GM18861 (cell line): ENCODE data around the gene ATP8B1.

Experiments
- ATAC-seq: cut with Tn5 transposase; IDR thresholded peaks from one replicate; pipeline ENCODE4 v1.9.1; 2021; ENCODE audit not compliant: unreplicated experiment

The ATP8B1 gene

DNA sequence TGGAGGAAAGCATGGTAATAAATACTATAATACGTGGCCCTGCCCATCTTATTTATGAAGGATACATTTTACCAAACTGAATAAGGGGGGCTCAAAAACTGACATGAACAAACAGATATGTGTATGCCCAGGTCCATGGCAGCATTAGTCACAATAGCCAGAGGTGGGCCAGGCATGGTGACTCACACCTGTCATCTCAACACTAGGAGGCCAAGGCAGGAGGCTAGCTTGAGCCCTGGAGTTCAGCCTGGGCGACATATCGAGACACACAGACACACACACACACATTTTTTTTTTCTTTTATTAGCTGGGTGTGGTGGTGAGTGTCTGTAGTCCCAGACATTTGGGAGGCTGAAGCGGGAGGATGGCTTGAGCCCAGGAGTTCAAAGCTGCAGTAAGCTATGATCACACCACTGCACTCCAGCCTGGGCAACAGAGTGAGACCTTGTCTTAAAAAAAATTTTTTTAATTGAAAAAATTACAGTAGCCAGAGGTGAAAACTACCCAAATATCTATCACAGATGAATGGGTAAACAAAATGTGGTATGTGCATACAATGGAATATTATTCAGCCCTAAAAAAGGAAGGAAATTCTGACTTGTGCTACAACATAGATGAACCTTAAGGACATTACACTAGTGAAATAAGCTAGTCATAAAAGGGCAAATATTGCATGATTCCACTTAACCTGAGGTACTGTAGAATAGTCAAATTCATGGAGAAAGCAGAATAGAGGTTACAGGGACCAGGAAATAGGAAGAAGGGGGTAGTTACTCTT lies 8.0 kb downstream of the ATP8B1 start:
- no peak for ATAC-seq

DNA sequence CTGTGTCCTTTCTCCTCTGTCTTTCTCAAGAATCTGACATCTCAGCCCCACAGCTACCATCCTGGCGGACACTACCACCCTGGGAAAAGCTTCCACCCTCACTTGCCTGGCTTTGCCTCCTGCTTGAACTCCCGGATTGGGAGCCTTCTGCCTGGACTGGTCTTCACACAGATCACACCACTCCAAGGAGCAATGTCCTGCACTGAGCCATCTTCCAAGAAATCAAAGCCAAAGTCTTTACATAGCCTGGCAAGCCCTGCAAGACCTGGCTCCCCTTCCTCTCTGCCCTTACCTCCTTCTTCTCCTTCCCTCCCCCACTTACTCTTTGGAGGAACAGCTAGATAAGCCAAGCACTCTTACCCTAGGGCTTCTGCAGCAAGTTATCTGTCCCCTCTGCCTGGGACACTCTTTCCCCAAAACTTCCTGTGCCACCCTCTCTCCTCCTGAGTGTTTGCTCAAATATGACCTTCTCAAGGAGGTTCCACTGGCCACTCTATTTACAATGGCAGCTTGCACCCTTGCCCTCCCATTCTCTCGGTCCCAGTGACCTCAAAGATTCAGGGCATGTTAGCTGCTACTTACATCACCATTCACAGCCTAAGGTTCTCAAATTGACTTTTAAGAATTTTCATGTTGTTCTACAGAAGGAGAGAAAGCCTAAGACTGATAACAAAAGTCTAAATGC lies 9.7 kb downstream of the ATP8B1 start:
- ATAC-seq = no peak

DNA sequence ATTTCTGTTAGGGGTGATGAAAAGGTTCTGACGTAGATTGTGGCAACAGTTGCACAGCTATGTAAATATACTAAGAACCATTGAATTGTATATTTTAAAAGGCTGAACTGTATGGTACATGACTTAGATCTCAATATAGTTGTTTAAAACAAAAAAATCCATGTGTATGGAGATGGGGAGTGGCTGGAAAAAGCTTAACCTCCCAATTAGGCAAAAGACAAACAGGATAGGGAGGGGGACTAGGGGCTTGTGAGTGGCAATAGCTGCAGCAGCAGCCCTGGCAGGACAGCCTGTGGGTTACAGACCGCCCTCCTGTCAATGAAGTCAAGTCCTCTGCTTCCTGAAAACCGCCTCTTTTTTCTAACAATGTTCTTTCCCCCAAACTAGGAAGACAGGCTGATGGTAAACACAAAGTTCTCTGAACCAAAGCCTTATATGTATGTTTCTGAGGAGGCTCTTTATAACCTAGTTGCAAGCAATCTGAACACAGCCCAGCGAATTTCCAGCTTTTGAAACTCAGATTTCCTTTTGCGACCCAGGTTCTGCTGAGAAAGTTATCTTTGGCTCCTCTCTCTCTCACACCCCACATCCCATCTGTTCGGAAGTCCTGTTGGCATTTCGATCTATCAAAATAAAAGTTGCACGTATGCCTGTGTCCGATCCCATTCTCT lies 10.3 kb downstream of the ATP8B1 start:
- ATAC-seq = no peak

DNA sequence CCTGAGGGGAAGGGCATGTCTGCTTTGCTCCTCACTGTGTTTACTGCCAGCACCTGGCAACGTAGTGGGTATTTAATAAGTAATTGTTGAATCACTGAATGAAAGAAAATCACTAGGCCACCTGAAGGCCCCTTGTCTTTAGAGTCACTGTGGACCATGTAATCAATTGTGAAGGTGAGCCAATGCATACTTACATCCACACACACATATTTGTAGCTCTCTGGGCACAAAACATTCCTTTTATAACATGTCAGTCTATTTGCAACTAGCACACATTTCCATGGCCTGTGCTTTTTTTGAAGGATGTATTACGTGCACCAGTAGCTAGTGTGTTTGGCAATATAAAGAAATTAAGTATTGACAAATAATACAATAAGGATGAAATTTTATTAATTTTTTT lies 11.2 kb downstream of the ATP8B1 start:
- ATAC-seq = no peak

DNA sequence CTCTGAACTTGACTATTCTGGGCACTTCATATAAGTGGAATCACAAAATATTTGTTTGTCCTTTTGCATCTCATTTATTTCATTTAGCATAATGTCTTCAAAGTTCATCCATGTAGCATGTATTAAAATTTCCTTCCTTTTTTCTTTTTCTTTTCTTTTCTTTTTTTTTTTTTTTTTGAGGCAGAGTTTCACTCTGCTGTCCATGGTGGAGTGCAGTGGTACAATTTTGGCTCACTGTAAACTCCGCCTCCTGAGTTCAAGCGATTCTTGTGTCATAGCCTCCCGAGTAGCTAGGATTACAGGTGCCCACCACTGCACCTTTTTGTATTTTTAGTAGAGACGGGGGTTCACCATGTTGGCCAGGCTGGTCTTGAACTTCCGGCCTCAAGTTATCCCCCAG lies 11.9 kb downstream of the ATP8B1 start:
- ATAC-seq = no peak

DNA sequence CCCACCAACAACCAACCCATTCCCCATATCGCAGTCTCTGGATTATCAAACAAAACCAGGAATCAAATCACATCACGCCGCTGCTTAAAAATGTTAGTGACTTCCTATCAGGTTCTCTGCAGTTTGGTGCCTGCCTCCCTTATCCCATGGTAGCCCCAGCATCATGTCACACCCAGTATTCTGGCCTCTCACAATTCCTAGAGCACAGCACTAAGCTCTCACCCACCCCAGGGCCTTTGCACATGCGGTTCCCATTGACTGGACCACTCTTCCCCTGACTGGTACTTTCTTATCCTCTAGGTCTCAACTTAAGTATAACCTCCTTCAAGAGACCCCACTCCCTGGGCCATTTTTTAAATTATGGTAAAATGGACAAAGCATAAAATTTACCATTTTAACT lies 12.8 kb downstream of the ATP8B1 start:
- no peak for ATAC-seq

DNA sequence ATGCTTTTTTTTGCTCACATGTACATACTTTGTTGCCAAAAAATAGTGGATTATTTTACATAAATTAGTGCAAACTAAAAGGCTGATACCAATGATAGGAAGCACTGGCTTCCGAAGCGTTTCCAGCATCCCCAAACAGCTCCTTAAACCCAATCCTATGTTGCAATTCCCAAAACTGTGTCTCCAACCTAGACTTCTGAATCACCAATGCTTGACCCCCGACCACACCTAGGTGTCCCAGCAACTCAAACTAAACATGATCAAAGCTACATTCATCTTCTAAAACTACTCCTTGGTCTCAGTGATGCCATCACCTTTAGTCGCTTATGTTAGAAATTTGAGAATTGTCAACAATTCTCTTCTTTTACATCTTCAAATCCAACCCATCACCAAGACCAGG lies 13.4 kb downstream of the ATP8B1 start:
- ATAC-seq = no peak

DNA sequence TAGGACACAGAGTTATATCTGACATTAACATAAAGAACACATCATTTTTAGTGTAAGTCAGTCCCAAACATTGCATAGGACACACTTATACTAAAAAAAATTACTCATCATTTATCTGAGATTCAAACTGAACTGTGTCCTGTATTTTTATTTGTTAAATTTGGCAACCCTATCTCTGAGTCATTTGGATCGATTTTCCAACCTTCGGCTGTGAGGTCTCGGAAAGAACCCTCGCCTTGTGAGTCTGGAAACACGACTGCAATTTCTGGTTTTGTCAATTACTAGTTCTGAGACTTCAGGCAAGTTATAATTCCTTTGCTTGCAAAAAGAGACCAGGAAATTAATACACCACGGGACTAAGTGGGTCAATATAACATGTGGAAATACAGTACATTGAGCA lies 14.0 kb downstream of the ATP8B1 start:
- no peak for ATAC-seq

DNA sequence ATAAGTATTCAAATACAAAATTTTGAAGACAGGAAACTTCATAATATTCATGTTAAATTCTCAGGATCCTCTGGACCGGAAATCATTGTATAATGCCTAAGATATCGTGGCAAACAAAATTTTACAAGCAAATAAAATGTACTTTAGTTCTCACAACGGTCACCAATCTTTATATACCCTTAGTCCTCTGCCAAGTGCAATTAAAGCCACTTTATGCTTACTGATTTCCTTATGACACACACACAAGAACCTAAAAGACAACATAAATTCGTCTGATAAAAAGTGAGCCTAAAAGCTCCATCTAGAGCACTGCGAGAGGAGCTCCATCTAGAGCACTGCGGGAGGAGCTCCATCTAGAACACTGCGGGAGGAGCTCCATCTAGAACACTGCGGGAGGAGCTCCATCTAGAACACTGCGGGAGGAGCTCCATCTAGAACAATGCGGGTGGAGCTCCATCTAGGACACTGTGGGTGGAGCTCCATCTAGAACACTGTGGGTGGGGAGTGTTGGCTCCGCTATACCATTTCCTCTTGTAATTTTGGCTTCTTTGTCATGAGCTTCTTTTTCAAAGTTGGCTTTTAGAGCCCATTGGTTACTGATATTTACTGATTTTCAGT lies 15.9 kb downstream of the ATP8B1 start:
- no peak for ATAC-seq

DNA sequence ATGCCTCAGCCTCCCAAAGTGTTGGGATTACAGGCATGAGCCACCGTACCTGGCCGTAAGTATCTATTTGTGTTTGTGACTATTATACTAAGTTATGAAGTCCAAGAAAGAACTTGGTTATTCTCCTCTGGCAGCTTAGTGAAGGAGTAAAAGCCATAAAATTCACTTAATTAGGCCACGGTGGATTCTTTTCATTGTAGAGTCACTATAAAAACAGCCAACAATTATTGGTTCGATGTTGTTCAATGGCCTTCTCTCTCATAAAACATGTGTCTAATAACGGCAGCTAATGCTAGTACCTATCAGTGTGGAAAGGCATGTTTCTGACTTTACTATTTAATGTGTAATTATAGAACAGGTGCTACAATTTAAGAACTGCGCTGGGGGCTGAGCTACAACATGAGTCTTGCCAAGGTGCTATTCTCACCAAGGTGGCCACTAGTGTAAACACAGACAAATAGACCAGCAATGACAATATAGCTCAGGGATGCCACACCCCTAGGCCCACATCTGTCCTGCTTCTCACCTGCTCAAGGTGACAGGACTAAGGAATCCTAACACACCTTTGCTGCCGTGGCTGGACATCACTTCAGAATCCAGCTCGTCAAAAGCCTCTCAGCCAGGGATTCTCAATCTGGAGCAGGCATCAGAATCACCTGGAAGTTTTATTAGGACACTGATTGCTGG lies 17.2 kb downstream of the ATP8B1 start:
- no peak for ATAC-seq

DNA sequence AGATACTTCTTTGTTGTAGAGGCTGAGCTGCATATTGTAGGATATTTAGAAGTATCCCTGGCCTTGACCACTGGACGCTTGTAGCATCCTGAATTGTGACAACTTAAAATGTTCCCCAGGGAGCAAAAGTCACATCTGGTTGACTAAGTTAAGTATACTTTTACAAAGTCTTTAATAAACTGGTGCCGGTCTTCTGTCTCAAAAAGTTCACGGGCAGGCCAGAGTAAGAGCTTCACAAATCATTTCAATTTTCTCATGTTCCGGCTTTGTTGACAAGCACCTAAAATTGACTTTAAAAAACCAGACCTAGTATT lies 18.4 kb downstream of the ATP8B1 start:
- no peak for ATAC-seq

DNA sequence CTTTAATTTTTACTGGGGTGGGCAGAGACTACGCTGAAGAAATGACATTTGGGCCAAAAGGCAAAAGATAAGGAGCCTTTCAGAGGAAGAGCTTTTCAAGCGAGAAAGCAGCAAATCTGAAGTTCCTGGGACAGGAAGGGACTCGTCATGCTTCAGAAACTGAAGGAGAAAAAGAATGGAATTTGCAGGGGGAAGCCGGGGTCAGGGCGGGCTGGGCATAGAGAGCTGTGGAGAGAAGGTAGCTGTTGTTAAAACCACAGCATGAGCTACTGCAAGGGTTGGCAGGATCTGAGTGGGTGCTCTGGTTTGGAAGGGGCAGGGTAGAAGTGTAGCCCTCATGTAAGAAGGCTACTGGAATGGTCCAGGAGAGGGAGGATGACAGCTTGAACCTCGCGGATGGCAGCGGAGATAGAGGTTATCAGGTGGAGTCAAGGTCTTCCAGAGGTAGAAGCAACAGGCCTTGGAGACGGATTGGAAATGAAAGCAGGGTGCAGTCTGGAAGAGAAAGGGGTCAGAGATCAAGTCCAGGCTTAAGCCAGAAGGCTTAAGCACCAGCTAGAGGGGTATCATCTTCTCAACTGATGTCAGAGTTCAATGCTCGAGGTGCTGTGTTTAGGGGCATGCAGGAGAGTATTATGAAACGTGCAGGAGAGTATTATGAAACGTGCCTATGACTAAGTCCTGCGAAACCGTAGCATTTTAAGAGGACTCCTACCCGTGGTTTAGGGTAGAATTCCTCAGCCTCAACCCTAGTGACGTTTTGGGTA lies 18.9 kb downstream of the ATP8B1 start:
- no peak for ATAC-seq

DNA sequence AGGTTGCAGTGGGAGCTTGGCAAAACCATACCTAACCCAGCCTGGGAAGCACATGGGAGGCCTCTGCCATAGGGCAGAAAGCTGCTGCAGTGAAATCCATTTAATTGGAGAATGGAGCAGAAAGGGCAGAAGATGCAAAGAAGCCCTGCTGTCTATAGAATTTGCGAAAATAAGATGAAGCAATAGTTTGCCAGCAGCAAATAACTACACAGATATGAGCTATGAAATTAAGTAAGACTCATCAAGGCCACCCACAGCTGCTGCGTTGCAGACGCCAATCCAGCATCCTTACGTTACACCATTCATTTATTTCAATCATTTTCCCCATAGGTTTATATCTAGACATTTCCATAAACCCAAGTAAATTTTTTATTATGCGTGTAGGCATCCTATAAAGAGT lies 21.1 kb downstream of the ATP8B1 start:
- ATAC-seq = no peak

DNA sequence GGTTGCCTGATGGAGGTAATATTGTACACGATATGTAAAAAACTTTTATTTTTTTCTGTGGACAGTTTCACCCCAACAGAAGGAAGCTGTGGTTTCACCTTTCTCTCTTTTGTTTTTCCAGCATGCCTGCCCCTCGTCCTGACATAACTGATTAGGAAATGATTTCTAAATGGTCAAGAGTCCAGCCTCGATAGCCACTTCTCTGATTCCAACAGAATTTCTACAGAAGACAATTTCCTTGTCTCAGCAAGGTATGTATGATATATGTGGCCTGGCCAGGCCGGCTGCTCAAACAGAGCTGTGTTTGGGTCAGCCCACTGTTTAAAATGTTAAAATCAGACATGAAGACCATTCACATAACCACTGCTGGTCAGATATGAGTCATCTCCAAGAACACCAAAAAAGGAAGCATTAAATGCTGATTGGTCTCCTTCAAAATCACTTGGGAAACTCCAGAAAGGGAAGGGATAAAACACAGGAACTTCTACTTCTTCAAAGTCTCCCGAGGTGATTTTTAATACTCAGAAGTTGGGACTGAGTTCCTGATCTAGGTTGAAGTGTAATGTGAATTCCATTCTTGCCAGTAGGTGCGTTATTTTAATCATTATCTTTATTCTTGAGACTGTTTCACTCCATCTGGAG lies 22.3 kb downstream of the ATP8B1 start:
- peak; percentile 62 for ATAC-seq

DNA sequence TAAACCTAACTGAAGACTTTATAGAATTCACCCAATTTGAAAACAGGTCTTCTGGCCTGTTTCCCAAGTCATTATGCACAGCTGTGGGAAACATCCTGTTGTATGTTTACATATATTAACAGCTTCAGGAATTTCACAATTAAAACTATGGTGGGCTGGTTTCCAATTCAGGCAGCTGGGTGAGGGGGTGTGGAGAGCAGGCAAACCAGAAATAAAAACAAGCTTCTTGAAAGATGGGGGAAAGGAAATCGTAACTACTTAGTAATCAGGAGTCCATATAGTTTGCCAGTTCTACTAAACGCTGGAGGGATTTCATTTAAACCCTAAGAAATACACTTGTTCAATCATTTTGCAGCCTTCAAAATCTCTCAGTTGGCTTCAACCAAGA lies 22.8 kb downstream of the ATP8B1 start:
- ATAC-seq = no peak

DNA sequence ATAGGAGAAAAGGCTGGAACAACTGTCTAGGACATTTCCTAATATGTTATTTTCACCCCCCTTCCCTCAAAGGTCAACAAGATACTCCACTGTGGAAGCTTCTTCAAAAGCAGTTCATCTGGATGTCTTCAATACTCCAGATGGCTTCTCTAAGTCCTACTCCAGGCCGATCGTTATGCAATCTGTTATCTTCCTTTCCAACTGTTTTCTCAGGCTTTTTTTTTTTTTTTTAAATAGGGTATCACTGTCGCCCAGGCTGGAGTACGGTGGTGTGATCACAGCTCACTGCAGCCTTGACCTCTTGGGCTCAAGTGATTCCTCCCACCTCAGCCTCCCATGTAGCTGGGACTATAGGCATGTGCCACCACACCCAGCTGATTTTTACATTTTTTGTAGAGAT lies 26.3 kb downstream of the ATP8B1 start:
- no peak for ATAC-seq

DNA sequence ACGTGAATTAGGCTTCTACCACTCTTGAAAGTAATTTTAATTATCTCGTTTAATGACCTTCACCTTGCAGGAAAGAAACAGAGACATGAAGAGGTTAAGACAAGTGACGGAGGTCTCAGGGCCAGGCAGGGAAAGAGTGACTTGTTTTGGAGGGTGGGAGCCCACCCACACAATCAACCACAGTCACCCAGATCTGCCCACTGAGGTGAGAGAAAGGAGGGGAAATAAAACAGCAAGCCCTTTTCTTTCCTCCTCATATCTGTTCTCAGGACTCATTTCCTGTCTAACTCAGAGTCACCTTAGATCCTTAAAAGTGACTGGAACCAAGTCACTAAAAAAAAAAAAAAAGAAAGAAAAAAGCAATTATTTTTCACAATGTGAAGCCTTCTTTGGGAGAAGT lies 26.8 kb downstream of the ATP8B1 start:
- no peak for ATAC-seq

DNA sequence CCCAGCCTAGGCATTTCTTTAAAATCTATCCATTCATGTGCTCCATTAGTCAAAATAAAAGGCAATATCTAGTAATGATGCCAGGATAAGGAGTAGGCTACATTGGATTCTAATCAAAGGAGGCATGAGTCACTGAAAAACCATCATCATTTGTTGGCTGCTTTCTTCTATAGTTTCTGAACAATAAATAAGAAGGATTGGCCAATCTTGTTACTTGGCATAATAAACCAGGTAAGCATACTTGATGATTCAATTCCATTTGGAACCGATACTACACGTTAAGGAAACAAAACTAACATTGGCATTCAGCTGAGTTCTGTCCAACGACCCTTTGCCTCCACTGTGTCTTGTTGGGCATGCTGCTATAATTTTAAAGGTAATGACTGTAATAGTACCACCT lies 27.2 kb downstream of the ATP8B1 start:
- no peak for ATAC-seq

DNA sequence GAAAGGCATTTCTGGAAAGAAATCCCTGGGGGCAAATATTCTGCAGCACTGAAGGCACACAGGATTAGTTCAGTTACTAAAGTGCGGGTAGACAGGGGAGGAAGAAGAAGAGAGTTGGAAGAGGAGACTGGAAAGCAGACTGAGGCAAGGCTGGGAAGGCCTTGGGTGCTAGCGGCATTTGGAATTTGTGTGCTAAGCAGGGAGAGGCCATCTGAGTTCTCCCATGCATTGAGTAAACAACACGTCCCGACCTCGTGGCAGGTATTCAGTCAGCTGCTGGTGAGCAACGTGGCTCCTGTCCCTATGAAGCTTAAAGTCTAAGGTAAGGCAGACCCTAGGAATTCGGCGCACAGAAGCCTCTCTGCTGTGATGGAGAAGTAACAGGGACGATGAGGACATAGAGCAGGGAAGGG lies 30.7 kb downstream of the ATP8B1 start:
- no peak for ATAC-seq

DNA sequence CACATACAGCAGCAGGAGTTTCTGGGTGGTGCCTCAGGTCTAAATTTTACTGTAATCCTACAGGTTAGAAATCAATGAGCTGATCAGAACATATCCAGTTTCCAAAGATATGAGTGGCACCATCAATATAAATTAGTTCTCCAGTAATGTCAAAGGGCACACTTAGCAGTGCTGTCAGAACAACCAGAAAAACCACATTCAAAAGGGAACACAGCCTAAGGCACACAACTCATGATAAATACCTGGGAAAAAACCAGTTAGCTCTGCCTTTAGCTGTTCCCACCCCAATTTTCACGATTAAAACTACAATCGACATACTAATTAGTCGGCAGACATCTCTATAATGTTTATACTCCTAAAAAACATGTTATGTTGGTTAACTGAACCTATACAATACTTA lies 31.5 kb downstream of the ATP8B1 start:
- ATAC-seq = no peak
